Breast epithelium (tissue), 4 donors: ENCODE data around the gene AP1S3. TPM values are rescaled to one million over a fixed set of nuclear protein-coding genes. Genes with fewer than 3 reads are reported as not detected.

ENCODE experiments used
- DNase-seq, 2 donors: peaks; one replicate each; pipeline ENCODE4 v3.0.0-alpha.2; 2019; ENCODE audit warnings: low spot score in 2 of 2
- H3K27ac ChIP-seq, 2 donors: fragments of 200-600 bp; sonication (generic) in 1 of 2; one replicate each; pipeline ENCODE4 v1.5.1; 2016 to 2019; ENCODE audit warnings: mild to moderate bottlenecking in 1 of 2
- H3K27me3 ChIP-seq, 2 donors: fragments of 200-600 bp; sonication (generic) in 1 of 2; one replicate each; pipeline versions ENCODE4 v1.5.1 to v1.6.0; 2017 to 2019; ENCODE audit warnings: control low read depth in 1 of 2, mild to moderate bottlenecking in 1 of 2
- H3K36me3 ChIP-seq: fragments of 200-600 bp; one replicate; pipeline ENCODE4 v1.5.1; 2019
- H3K4me1 ChIP-seq, 2 donors: fragments of 200-600 bp; sonication (generic); one replicate each; pipeline ENCODE4 v1.5.1; 2016 to 2019; ENCODE audit warnings: control low read depth in 1 of 2
- H3K4me3 ChIP-seq, 3 donors: fragments of 200-600 bp; sonication (generic); 1 replicate in 2 of 3; 2 replicates in 1 of 3; pipeline ENCODE4 v1.5.1; 2016 to 2019; ENCODE audit warnings: mild to moderate bottlenecking in 3 of 3, moderate library complexity in 2 of 3
- H3K9me3 ChIP-seq, 2 donors: fragments of 200-600 bp; sonication (generic) in 1 of 2; one replicate each; pipeline ENCODE4 v1.5.1; 2016 to 2019; ENCODE audit warnings: control low read depth in 1 of 2
- CTCF ChIP-seq, 3 donors: fragments of 450-650 bp; IDR thresholded peaks; one replicate each; pipeline ENCODE4 v1.5.1; 2016 to 2017; ENCODE audit warnings: antibody characterized with exemption in 3 of 3, mild to moderate bottlenecking in 3 of 3, moderate library complexity in 3 of 3
- POLR2A ChIP-seq: fragments of 450-650 bp; IDR thresholded peaks from one replicate; pipeline ENCODE4 v1.6.1; 2016; ENCODE audit warnings: antibody characterized with exemption, mild to moderate bottlenecking, moderate library complexity
- POLR2AphosphoS5 ChIP-seq, 3 donors: sonication (generic); formaldehyde crosslinking; IDR thresholded peaks; one replicate each; pipeline ENCODE4 v1.6.1; 2017; ENCODE audit warnings: antibody characterized with exemption in 3 of 3
- intact Hi-C: fragments of 100-400 bp; cut with DNase I; formaldehyde crosslinking; loops from one replicate; pipeline ENCODE4 v1.15.1; 2023; ENCODE audit warnings: low total_unique reads
- total RNA-seq, 3 donors: library from RNA; depleted of rRNA; stranded (reverse); fragments of >200 nt; gene quantifications; one replicate each; pipeline ENCODE4 v1.1.0, GENCODE V29; 2016

The AP1S3 gene
- total RNA-seq, 3 donors from 2014 or later, result 2.1 to 9.5 (median 4.7) TPM

GRCh38 chr2:223826995-223827394 is 10.4 kb downstream of the AP1S3 start:
- H3K27me3 ChIP-seq, result no peaks in the 10 kb centered on the region
- no peaks in the 10 kb centered on the region for H3K9me3 ChIP-seq
- TF ChIP-seq POLR2A, result no peak
- no peak for TF ChIP-seq CTCF (IDR thresholded peaks at IDR 0.05)
- no peak for TF ChIP-seq POLR2AphosphoS5 (IDR thresholded peaks at IDR 0.05)
- DNase-seq, result no peak
- H3K27ac ChIP-seq, result no peak overlapping the region
- no peaks in the 10 kb centered on the region for H3K4me1 ChIP-seq
- H3K4me3 ChIP-seq, result no peak overlapping the region
- H3K36me3 ChIP-seq, result no peaks in the 10 kb centered on the region
- intact Hi-C loops, result no loop called here

GRCh38 chr2:223824301-223824700 is 13.1 kb downstream of the AP1S3 start:
- H3K27ac ChIP-seq, result no peak overlapping the region
- DNase-seq, result no peak
- intact Hi-C loops, result no loop called here
- H3K4me3 ChIP-seq, result no peak overlapping the region
- TF ChIP-seq CTCF (IDR thresholded peaks at IDR 0.05) (no peak), POLR2A (no peak), POLR2AphosphoS5 (IDR thresholded peaks at IDR 0.05) (no peak)
- H3K36me3 ChIP-seq, result no peaks in the 10 kb centered on the region
- H3K9me3 ChIP-seq, result no peaks in the 10 kb centered on the region
- no peaks in the 10 kb centered on the region for H3K27me3 ChIP-seq
- no peaks in the 10 kb centered on the region for H3K4me1 ChIP-seq

- no peak overlapping the region for H3K4me3 ChIP-seq
- H3K36me3 ChIP-seq, result no peaks in the 10 kb centered on the region
- intact Hi-C loops, result no loop called here
- no peaks in the 10 kb centered on the region for H3K9me3 ChIP-seq
- no peaks in the 10 kb centered on the region for H3K4me1 ChIP-seq
- no peak for TF ChIP-seq POLR2AphosphoS5 (IDR thresholded peaks at IDR 0.05)
- no peak for TF ChIP-seq CTCF (IDR thresholded peaks at IDR 0.05)
- TF ChIP-seq POLR2A, result no peak
- no peak overlapping the region for H3K27ac ChIP-seq
- no peaks in the 10 kb centered on the region for H3K27me3 ChIP-seq
- no peak for DNase-seq
Measured at GRCh38 chr2:223822818-223823217, 14.6 kb downstream of the AP1S3 start.

GRCh38 chr2:223820549-223820948 is 16.8 kb downstream of the AP1S3 start:
- no peak for TF ChIP-seq POLR2AphosphoS5 (IDR thresholded peaks at IDR 0.05)
- no peak for TF ChIP-seq POLR2A
- TF ChIP-seq CTCF (IDR thresholded peaks at IDR 0.05), result no peak
- no peaks in the 10 kb centered on the region for H3K4me1 ChIP-seq
- H3K27me3 ChIP-seq, result no peaks in the 10 kb centered on the region
- no peaks in the 10 kb centered on the region for H3K36me3 ChIP-seq
- no peaks in the 10 kb centered on the region for H3K9me3 ChIP-seq
- H3K4me3 ChIP-seq, result no peak overlapping the region
- intact Hi-C loops, result no loop called here
- H3K27ac ChIP-seq, result no peak overlapping the region
- no peak for DNase-seq

GRCh38 chr2:223819891-223820290 is 17.5 kb downstream of the AP1S3 start:
- intact Hi-C loops, result no loop called here
- no peaks in the 10 kb centered on the region for H3K27me3 ChIP-seq

More at GRCh38 chr2:223819891-223820290, 17.5 kb downstream of the AP1S3 start:
- no peak for DNase-seq
- Histone ChIP-seq H3K9me3 (no peaks in the 10 kb centered on the region), H3K36me3 (no peaks in the 10 kb centered on the region), H3K4me3 (no peak overlapping the region), H3K4me1 (no peaks in the 10 kb centered on the region), H3K27ac (no peak overlapping the region)
- no peak for TF ChIP-seq CTCF (IDR thresholded peaks at IDR 0.05)
- no peak for TF ChIP-seq POLR2A
- TF ChIP-seq POLR2AphosphoS5 (IDR thresholded peaks at IDR 0.05), result no peak
